Measurements from ENCODE around the gene SESN3. TPM values are rescaled to one million over a fixed set of nuclear protein-coding genes. Genes with fewer than 3 reads are reported as not detected.
"Not testable (repeated sequence)": the region's sequence is repeated elsewhere in the genome, so short reads cannot be mapped to it uniquely, and the experiment has no call there.

The SESN3 gene
- total RNA-seq, 1 donor from 2014 or later: 8.1 TPM

- Histone ChIP-seq H3K4me1 (peaks cover 45% of the 10 kb centered on the region), H3K27ac (replicated peaks) (peak overlapping the region; percentile 86), H3K9me3 (replicated peaks) (no peaks in the 10 kb centered on the region), H3K36me3 (no peaks in the 10 kb centered on the region), H3K4me3 (peak overlapping the region; percentile 80), H3K27me3 (ENCODE audit: low read depth) (no peaks in the 10 kb centered on the region)
- intact Hi-C loops (cut with micrococcal nuclease): no loop called here
- DNase-seq: no peak
- no peak for TF ChIP-seq CTCF (IDR thresholded peaks at IDR 0.05; ENCODE audit: borderline replicate concordance)
Measured at GRCh38 chr11:95230810-95231126, 234 bp downstream of the SESN3 start.

GRCh38 chr11:95229993-95230809 is 801 bp downstream of the SESN3 start:
- peaks cover 45% of the 10 kb centered on the region for H3K4me1 ChIP-seq
- no peaks in the 10 kb centered on the region for H3K36me3 ChIP-seq
- peak overlapping the region; percentile 80 for H3K4me3 ChIP-seq
- no peaks in the 10 kb centered on the region for H3K27me3 ChIP-seq (ENCODE audit: low read depth)
- no peak for DNase-seq
- H3K9me3 ChIP-seq (replicated peaks): no peaks in the 10 kb centered on the region
- peak overlapping the region; percentile 86 for H3K27ac ChIP-seq (replicated peaks)
- TF ChIP-seq CTCF (IDR thresholded peaks at IDR 0.05; ENCODE audit: borderline replicate concordance): no peak
- intact Hi-C loops (cut with micrococcal nuclease): no loop called here

GRCh38 chr11:95229199-95229992 is 1.6 kb downstream of the SESN3 start:
- H3K4me3 ChIP-seq: peak overlapping the region; percentile 80
- peaks cover 45% of the 10 kb centered on the region for H3K4me1 ChIP-seq
- H3K27ac ChIP-seq (replicated peaks): peak overlapping the region; percentile 86
- H3K27me3 ChIP-seq (ENCODE audit: low read depth): no peaks in the 10 kb centered on the region
- TF ChIP-seq CTCF (IDR thresholded peaks at IDR 0.05; ENCODE audit: borderline replicate concordance): no peak
- intact Hi-C loops (cut with micrococcal nuclease): no loop called here
- H3K9me3 ChIP-seq (replicated peaks): peaks cover 3% of the 10 kb centered on the region
- no peaks in the 10 kb centered on the region for H3K36me3 ChIP-seq
- DNase-seq: no peak

- no peak for DNase-seq
- no peak overlapping the region for H3K4me3 ChIP-seq
- H3K4me1 ChIP-seq: peaks cover 45% of the 10 kb centered on the region
- H3K27ac ChIP-seq (replicated peaks): no peak overlapping the region
- no peak for TF ChIP-seq CTCF (IDR thresholded peaks at IDR 0.05; ENCODE audit: borderline replicate concordance)
- H3K27me3 ChIP-seq (ENCODE audit: low read depth): no peaks in the 10 kb centered on the region
- peaks cover 3% of the 10 kb centered on the region for H3K9me3 ChIP-seq (replicated peaks)
- no peaks in the 10 kb centered on the region for H3K36me3 ChIP-seq
- intact Hi-C loops (cut with micrococcal nuclease): no loop called here
Measured at GRCh38 chr11:95228081-95228749, 2.8 kb downstream of the SESN3 start.

- intact Hi-C loops (cut with micrococcal nuclease); DNase-seq: not testable (repeated sequence)
Measured at GRCh38 chr11:95227060-95227459, 3.9 kb downstream of the SESN3 start.

More at GRCh38 chr11:95227060-95227459, 3.9 kb downstream of the SESN3 start:
- not testable (repeated sequence) for H3K27ac ChIP-seq (replicated peaks); H3K4me3 ChIP-seq; H3K9me3 ChIP-seq (replicated peaks); H3K36me3 ChIP-seq; H3K27me3 ChIP-seq (ENCODE audit: low read depth)
- peaks cover 34% of the 10 kb centered on the region for H3K4me1 ChIP-seq
